LNCaP clone FGC (cell line): ENCODE results near the gene REV3L.
"Not testable (repeated sequence)": the region's sequence is repeated elsewhere in the genome, so short reads cannot be mapped to it uniquely, and the experiment has no call there.

ENCODE experiments used
- DNase-seq: peaks from one replicate; pipeline ENCODE4 v3.0.0-alpha.2; 2011; ENCODE audit warnings: low read depth
- H3K4me3 ChIP-seq: 2 replicates; pipeline ENCODE4 v1.5.1; 2011; ENCODE audit warnings: mild to moderate bottlenecking, low read depth, low read length, control low read depth
- TF ChIP-seq, protein P1 (sequence below): IDR thresholded peaks from 2 replicates; pipeline ENCODE4 v1.5.1; 2012; ENCODE audit warnings: mild to moderate bottlenecking; ENCODE audit not compliant: control insufficient read depth, insufficient read depth; ENCODE audit errors: extremely low read depth

REV3L gene

DNA sequence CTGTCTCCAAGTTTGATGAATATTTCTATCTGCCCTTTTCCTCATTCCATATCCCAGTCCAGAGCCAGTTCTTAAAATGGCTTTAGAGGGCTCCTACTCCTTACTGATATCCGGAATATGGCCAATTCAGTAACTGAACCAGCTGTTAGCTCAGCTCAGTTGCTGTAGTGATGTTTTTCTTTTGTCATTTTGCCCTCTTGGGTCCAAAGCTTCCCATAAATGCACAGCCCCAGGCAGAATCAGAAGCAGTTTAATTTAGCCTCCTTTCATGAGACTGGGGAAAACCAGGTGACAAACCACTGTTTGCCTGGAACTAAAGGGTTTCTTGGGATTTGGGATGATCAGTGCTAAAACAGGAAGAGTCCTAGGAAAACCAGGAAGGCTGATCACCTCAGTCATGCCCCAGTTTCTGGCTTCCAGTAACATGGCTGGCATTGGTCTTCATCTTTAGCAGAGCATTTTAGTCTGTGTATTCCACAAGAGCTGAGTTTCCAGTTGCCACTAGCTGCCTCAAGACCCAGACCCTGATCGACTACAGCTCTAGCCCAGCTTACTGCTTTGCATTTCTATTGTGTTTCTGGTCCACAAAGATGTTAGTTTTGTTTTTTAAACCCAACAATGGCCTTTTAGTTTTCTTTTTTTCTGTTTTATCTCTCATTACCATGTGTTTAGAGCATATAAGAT lies 40.6 kb upstream of the REV3L start:
- no peak for DNase-seq
- TF ChIP-seq, protein P1, sequence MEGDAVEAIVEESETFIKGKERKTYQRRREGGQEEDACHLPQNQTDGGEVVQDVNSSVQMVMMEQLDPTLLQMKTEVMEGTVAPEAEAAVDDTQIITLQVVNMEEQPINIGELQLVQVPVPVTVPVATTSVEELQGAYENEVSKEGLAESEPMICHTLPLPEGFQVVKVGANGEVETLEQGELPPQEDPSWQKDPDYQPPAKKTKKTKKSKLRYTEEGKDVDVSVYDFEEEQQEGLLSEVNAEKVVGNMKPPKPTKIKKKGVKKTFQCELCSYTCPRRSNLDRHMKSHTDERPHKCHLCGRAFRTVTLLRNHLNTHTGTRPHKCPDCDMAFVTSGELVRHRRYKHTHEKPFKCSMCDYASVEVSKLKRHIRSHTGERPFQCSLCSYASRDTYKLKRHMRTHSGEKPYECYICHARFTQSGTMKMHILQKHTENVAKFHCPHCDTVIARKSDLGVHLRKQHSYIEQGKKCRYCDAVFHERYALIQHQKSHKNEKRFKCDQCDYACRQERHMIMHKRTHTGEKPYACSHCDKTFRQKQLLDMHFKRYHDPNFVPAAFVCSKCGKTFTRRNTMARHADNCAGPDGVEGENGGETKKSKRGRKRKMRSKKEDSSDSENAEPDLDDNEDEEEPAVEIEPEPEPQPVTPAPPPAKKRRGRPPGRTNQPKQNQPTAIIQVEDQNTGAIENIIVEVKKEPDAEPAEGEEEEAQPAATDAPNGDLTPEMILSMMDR: no peak
- no peak overlapping the region for H3K4me3 ChIP-seq

- no peak for DNase-seq
- H3K4me3 ChIP-seq: no peak overlapping the region
- TF ChIP-seq, protein P1: no peak
Measured at GRCh38 chr6:111522393-111523020, 39.5 kb upstream of the REV3L start.

DNA sequence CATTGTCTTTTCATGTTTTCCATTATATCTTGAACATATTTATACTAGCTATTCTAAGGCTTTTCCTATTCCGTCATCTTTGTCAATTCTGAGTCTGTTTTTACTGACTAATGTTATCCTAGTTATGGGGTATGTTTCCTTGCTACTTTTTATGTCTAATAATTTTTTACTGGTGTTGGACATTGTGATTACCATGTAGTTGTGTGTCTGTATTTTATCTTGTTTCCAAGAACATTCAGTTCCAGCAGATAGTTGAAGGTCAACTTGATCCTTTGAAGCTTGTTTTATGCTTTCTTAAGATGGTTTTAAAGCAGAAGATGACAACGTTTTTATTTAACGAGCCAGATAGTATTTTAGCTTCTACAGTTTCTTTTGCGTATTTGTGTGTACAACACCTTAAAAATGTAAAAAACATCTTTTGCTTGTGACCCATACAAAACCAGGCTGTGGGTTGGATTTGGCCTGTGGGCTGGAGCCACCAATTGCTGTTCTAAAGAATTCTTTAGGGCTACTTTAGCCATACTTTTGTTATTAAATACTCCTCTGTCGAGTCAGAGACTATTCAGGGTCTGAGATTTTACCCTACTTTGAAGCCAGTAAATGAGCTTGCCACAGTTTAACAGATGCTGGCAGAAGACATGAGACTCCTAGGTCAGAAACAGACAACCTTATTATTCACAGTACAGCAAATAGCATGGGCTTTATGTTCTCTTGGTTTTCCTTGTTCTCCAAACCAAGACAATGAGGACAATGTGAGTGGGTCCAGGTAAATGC lies 38.7 kb upstream of the REV3L start:
- no peak for DNase-seq
- no peak overlapping the region for H3K4me3 ChIP-seq
- TF ChIP-seq, protein P1: no peak

GRCh38 chr6:111520524-111520923 lies 37.5 kb upstream of the REV3L start:
- TF ChIP-seq, protein P1: no peak
- no peak overlapping the region for H3K4me3 ChIP-seq
- no peak for DNase-seq

DNA sequence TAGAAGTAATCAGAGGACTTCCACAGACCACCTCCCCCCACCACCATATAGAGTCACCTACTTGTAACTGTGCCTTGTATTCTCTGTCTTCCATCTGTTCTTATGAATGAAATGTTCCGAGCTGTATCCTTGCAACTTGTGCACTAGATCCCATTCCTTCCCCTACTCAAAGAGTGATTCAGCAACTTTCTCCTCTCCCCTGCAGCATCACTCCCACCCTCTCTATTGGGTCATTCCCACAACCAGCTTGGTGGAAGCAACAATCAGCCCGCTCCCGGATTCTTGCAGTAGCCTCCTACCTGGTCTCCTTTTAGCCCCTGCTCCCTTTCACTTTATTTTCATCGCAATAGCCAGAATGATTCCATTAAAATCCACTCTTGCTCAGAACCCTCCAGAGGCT lies 34.9 kb upstream of the REV3L start:
- DNase-seq: no peak
- no peak overlapping the region for H3K4me3 ChIP-seq
- TF ChIP-seq, protein P1: no peak

DNA sequence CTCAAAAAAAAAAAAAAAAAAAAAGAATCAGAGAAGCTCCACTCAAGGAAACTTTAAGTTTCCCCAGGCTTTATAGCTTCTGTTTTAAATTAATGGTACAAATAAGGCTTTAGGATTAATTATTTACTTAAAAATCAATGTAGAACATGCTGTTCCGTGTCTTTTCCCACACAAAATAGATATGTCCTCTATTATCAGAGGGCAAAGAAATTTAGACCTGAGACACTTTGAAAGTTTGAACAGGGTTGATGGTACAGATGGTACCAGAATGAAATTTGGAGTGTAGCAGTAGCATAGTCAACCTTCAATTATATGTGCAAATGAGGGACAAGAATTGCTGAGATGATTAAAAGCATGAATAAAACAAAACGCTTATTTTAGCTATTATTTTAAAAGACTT lies 32.2 kb upstream of the REV3L start:
- TF ChIP-seq, protein P1: no peak
- no peak for DNase-seq
- H3K4me3 ChIP-seq: no peak overlapping the region

DNA sequence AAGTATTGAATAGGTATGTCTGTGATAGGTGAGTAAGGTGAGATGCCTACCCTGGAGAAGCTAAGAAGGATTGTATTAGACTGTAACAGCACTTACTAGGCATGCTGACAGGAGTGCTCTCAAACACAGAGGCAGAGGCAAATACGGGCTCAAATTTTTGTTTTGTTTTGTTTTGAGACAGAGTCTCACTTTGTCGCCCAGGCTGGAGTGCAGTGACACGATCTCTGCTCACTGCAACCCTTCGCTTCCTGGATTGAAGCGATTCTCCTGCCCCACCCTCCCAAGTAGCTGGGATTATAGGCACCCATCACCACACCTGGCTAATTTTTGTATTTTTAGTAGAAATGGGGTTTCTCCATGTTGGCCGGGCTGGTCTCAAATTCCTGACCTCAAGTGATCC lies 31.5 kb upstream of the REV3L start:
- not testable (repeated sequence) for DNase-seq, H3K4me3 ChIP-seq

- not testable (repeated sequence) for H3K4me3 ChIP-seq, DNase-seq
Measured at GRCh38 chr6:111507219-111507618, 24.2 kb upstream of the REV3L start.

DNA sequence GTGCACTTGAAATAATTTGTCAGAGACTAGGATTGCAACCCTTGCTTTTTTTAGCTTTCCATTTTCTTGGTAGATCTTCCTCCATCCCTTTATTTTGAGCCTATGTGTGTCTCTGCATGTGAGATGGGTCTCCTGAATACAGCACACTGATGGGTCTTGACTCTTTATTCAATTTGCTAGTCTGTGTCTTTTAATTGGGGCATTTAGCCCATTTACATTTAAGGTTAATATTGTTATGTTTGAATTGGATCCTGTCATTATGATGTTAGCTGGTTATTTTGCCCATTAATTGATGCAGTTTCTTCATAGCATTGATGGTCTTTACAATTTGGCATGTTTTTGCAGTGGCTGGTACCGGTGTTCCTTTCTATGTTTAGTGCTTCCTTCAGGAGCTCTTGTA lies 22.5 kb upstream of the REV3L start:
- H3K4me3 ChIP-seq: not testable (repeated sequence)

More for the DNA sequence above, 22.5 kb upstream of the REV3L start:
- DNase-seq: not testable (repeated sequence)
